Middle frontal gyrus (tissue), 1 donor: Measurements from ENCODE around the gene RPP38.

ENCODE experiments used
- DNase-seq: peaks from one replicate; pipeline ENCODE4 v3.0.0-alpha.2; 2015; ENCODE audit warnings: low spot score; ENCODE audit errors: extremely low spot score

RPP38 gene, protein sequence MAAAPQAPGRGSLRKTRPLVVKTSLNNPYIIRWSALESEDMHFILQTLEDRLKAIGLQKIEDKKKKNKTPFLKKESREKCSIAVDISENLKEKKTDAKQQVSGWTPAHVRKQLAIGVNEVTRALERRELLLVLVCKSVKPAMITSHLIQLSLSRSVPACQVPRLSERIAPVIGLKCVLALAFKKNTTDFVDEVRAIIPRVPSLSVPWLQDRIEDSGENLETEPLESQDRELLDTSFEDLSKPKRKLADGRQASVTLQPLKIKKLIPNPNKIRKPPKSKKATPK

DNA sequence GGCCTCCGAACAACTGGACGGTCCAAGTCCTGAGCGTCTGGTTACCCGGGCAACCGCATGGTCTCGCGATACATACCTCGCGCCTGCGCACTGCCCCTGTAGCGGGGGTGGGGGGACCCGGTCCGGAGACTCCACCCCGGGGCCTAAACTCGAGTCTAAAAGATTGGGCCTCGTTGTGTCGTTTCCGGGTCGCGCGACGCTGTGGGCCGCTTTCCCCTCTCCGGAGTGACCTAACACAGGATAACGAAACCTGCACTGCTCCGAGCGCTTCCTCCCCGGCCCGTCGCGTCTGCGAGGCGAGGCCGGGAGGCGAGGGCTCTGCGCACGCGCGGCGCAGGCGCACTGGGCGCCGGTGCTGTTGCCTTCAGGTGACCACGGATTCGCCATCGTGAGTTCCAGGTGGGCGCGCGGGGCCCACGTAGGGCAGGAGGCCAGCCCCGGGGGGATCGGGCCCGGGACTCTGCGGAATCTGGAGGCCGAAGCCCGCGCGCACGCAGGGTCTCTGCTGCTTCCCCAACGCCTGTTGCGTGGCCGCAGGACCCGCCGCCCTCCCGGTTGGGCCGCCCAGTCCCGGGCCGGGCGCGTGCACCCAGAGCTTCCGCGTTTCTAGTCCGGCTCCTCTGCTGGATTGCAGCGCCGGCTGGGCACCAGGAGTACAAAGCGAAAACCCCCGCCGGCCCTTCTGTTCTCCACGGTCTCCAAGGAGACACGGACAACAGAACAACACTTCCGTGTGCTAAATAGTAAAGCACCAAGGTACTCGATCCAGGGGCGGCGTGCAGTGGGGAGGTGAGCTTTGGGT, at the start of gene RPP38:
Gene RPP38, plus strand, starts transcription at position 345 of the 802 bp plus-strand sequence. CDS start 5,960 bp downstream, outside the sequence.
- DNase-seq = peak; percentile 95

DNA sequence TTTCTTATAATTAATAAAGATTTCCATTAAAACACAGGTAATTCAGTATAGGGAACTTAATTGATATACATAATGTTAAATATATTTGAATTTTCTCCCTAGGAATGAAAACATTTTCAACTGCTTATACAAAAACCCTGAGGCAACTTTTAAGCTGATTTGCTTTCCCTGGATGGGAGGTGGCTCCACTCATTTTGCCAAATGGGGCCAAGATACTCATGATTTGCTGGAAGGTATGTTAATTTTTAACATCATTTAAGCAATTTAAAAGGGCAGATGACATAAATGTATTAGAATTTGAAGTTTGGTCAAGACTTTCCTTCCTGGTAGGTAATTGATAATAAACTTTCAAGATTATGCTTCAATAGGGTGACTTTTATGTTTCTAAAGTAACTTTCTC, 47.6 kb upstream of the RPP38 start:
- DNase-seq = no peak

DNA sequence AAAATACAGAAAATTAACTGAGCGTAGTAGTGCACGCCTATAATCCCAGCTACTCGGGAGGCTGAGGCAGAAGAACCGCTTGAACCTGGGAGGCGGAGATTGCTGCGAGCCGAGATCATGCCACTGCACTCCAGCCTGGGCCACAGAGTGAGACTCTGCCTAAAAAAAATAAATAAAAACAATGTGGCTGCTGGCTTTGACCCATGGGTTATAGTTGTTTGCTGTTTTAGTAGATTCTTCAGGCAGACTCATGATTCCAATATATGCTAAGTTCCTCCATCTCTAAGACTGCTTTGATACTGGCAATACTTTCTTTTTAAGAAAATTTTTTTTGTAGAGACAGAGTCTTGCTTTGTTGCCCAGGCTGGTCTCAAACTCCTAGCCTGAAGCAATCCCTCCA, 45.0 kb upstream of the RPP38 start:
- no peak for DNase-seq

DNA sequence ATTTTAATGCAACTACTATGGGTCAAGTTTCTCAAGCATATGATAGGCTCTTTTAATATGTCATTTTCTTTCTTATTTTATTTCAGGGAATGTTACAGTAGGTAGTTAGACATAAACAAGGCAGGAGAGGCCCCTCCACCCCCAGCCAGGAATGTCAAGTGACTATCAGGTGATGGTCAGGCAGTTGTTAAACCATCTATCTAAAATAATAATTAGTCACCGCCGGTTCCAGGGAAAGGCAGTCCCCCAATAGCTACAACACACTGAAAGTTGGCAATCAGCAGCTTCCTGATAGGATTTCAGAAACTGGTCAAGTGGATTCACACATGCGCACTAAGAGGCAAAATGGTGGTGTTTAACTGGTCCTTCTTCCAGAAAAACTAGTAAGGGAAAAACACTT, 44.1 kb upstream of the RPP38 start:
- DNase-seq = no peak

DNA sequence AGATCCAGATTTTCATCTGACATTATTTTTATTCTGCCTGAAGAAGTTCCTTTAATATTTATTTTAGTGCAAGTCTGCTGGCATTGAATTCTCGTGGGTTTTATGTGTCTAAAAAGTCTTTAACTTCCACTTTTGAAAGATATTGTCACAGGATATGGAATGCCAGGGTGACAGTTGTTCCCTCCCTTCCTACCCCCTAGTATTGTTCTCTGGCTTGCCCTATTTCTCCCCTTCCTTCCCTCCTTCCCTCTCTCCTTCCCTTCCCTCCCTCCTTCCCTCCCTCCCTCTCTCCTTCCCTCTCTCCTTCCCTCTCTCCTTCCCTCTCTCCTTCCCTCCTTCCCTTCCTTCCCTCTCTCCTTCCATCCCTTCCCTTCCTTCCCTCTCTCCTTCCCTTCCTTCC, 38.5 kb upstream of the RPP38 start:
- no peak for DNase-seq

DNA sequence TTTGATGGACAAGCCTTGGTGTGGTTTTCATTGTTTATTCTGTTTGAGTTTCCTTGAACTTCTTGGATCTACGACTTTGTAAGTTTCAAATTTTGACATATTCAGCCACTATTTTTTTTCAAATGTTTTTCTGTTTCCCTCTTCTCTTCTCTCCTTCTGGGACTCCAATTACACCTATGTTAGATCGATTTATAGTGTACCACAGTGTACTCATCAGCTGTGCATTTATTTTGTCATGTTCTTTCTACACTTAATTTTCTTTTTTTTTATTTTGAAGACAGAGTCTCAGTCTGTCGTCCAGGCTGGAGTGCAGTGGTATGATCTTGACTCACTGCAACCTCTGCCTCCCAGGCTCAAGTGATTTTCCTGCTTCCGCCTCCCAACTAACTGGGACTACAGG, 37.2 kb upstream of the RPP38 start:
- DNase-seq = no peak

DNA sequence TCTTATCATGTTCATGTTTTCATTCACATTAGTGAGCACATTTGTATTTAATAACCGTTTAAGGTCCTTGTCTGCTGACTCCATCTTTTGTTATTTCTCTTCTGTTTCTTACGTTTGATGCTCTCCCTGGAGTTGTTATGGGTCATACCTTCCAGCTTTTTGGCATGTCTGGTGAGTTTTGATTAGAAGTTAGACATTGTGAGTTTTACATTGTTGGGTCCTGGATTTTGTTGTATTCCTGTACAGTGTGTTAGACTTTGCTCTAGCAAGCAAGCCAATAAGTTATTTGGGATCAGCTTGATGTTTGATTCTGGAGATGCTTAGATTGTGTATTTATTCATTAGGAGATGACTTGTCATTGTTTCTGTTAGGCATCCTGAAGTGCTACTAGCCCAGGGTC, 36.5 kb upstream of the RPP38 start:
- DNase-seq = no peak

DNA sequence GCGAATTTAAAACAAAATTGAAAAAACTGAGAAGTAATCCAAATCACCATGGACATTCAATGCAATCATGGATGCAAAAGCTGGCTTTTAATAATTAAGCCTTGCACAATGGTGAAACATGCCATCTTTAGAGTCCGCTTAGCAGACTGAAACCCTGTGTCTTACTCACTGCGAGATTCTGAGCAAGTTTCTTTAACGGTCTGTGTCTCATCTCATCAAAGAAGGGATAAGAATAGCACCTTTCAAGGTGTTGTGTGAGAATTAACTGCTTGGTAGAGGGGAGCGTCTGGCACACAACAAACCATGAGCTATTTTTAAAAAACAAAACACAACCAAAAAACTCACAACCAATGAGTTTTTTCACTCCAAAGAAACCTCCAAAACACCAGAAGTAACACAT, 30.0 kb upstream of the RPP38 start:
- no peak for DNase-seq

DNA sequence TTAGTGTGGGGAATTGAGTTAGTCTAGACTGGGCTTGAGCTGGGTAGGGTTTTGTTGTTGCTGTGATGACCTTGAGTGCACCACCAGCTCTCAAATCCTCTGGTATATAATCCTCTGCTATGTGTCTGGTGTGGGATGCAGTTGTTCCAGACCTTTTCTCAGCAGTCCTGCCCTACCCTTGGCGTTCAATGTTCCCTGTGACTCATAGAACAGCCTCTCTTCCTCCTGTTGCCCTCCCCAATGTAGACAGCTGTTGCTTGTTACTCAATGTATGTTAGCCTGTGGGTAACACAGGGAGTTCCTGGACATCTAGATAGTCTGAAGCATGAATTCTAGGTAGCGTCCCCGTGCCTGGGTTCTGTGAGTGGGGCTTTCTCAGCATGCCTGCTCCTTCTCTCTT, 28.4 kb upstream of the RPP38 start:
- DNase-seq = no peak

DNA sequence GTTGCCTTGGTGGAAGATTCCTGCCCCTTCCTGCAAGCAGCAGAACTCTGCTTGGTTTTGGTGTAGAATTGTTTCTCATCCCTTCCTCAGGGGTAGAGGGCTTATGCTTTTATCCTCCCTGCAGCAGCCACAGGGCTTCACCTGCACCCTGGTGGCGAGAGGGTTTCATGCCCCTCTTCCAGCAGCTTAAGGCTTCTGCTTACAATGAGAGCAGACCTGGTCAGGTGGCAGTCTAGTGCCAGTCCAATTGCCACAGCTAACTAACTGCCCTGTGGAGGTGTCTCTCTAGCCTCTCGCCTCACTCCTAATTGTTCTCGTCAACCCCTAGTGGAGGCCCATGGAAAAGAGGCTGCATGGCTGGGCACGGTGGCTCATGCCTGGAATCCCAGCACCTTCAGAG, 27.9 kb upstream of the RPP38 start:
- no peak for DNase-seq

DNA sequence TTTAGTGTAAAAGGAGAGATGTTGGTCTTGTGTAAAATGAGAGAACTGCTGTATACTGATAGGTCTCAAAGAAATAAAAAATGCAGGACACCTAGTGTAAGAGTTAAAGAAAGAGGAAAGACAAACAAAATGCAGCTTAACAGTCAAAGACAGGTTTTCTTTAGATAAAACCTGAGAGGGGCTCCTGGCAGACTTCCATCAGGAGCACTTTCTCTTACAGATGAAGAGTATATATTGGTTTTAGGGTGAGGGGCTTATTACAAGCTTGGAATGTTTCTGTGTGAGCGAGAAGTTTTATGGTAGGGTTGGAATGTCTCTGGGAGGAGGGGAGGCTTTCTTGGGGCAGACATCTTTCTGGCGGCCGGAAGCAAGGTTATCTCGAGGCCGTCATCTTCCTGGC, 24.8 kb upstream of the RPP38 start:
- DNase-seq = no peak

DNA sequence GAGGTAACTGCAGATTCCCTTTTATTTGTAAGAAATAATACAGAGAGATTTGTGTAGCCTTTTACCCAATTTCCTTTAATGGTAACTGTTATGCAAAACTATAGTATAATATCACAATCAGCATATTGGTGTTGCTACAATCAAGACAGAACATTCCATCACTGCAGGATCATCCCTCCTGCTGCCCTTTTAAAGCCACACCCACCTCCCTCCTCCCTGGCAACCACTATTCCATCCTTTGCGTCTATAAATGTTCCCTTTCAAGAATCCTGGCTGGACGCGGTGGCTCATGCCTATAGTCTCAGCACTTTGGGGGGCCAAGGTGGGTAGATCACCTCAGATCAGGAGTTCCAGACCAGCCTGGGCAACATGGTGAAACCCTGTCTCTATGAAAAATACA, 21.7 kb upstream of the RPP38 start:
- no peak for DNase-seq

DNA sequence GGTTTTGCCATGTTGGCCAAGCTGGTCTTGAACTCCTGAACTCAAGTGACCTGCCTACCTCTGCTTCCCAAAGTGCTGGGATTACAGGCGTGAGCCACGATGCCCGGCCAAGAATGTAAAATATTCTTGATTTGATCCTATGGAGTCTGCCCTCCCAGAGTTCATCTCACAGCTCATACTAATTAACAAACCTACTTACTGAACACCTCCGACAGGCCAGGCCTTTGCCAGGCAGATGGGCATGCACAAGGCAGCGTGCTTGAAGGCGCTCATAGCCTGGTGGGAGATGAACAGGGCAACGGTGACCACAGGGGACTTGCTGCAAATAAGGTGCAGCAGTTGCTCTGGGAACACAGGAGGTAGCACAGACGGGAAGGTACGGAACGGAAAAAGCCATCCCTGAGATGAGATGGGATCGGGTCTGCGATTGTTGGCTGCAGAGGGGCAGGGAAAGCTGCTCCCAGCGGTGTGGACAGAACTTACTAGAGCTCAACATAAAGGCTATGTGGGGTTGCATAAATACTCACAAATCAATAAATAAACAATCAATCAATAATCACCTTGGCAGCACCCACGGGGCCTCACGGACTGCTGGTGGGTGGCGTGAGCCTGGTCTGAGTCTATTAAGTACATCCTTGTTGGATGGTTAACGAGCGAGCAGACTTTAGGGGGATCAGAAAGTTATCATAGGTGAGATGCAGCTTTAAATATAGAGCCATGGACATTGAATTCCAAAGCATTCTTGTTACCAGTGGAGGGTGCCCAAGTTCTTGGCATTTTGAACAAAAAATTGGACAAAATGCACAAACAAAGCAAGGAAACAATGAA, 13.3 kb upstream of the RPP38 start:
- DNase-seq = no peak

DNA sequence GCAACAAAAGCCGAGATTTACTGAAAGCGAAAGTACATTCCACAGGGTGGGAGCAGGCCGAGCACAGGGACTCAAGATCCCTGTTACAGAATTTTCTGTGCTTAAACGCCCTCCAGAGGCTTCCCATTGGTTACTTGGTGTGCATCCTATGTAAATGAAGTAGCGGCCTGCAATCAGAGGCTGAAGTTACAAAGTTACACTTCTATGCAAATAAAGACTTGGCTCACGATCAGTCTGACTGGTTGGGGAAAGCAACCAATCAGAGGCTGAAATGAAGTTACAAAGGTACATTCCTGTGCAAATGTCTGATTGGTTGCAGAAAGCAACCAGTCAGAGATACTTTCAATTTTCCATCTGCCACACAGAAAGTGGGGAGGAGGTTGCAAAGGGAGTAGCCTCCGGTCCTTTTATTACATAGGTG, 12.6 kb upstream of the RPP38 start:
- peak; percentile 26 for DNase-seq

DNA sequence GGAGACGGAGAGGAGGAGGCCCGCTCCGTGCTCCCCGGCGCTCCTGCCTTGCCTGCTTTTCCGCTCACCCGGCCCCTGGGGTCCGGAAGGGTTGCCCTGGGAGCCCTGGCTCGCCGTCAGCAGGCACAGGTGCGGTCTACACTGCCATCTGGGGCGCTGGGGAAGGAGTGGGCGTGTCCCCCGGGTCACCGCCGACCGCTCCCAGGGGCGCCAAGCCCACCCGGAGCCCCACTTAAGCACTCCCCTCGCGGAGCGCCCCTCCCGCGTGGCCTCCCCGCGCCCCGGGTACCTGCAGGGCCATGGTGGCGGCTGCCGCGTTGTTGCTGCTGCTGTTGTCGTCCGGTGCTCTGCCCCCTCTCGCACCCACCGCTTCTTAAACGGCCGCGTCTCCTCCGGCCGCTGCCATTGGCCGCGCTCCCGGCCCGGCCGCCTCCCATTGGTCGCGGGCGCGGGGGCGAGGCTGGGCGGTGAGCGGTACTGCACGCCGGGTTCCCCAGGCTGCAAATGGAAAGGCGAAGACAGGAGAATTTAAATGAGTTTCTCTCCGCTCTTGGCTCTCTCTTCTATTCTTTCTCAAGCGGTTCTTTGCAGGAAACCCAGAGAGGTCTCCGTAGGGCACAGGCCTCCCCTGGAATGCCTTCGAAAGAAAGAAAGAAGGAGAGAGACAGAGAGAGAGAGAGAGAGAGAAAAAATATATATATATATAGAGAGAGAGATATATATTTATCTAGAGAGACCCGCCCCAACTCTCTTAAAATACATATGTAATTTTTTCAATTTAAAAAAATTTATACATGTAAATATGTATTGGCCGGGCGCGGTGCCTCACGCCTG, 8.5 kb upstream of the RPP38 start, which contains the start of gene ACBD7:
Gene ACBD7, minus strand, starts transcription at position 349 of the 834 bp plus-strand sequence. Its CDS starts 48 bp downstream, at position 301.
- peak; percentile 60 for DNase-seq

DNA sequence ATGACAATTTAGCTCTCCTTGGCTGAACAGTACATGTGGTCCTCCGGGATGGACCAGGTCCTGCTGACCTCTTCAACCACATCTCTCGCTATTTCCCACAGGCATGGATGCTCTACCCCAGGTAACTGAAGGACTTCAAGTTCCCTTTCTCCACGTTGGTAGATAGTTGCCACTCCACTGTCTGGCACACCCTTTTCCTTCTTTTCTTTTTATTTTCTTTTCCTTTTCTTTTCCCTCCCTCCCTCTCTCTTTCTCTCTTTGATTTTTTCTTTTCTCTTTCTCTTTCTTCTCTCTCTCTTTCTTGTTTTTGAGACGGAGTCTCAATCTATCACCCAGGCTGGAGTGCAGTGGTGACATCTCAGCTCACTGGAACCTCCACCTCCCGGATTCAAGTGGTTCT, 5.7 kb upstream of the RPP38 start:
- no peak for DNase-seq

DNA sequence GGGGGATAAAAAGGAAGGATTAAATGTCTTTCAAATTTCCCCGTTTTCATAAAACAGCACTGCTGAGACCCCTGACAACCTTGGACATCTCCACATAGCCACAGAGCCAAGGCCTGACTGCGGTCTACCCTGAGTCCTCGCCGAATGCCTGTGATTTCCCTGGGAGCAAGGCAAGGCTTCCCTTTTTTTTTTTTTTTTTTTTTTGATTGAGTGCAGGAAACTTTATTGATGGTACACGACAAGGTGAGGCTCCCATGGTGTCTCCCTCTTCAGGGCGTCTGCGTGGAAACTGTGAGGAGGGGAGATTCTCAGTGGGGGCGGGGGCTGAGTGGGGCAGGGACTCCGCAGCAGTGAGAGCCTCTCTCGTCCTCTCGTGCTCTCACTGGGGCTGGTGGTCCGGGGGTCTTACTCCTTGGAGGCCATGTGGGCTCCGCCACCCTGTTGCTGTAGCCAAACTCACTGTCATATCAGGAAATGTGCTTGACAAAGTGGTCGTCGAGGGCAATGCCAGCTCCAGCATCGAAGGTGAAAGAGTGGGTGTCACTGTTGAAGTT, 4.2 kb upstream of the RPP38 start:
- DNase-seq = no peak

DNA sequence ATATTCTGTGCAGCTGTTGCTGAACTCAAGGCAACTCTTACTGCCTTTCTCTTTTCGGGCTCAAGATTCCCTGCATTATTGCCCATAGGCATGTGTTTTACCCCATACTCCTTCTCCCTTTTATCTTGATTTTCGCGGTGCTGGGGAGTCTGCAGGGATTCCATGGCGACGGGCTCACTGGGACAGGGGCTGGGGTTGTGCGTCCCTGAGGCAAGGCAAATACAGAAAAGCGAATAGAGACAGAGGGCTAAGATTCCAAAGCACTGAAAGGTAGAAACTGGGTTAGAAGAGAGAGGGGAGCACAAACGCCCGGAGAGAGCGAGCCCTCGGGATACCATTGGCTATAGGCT, 519 bp upstream of the RPP38 start:
- no peak for DNase-seq

DNA sequence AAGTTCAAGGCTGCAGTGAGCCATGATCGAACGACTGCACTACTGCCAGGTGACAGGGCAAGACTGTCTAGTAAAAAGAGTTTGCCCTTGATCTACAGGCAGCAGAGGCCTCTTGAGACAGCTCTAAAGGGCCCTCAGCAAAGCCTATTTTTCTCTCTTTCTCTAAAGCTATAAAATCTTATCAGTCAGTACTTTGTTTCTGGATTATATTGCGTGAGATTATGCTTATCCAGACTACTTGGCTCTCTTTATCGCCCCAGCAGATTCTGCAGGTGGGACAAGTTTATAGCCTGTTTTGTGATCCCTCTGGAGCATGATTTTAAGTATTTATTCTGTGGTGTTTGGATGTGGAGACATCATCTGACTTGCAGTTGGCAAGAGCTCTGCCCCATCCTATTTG, 2.7 kb downstream of the RPP38 start:
- DNase-seq = no peak

DNA sequence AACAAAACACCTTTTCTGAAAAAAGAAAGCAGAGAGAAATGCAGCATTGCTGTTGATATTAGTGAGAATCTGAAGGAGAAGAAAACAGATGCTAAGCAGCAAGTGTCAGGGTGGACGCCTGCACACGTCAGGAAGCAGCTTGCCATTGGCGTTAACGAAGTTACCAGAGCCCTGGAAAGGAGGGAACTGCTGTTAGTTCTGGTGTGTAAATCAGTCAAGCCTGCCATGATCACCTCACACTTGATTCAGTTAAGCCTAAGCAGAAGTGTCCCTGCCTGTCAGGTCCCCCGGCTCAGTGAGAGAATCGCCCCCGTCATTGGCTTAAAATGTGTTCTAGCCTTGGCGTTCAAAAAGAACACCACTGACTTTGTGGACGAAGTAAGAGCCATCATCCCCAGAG, 6.4 kb downstream of the RPP38 start:
- no peak for DNase-seq
